ENCODE data around the gene RITA1.

The RITA1 gene

DNA sequence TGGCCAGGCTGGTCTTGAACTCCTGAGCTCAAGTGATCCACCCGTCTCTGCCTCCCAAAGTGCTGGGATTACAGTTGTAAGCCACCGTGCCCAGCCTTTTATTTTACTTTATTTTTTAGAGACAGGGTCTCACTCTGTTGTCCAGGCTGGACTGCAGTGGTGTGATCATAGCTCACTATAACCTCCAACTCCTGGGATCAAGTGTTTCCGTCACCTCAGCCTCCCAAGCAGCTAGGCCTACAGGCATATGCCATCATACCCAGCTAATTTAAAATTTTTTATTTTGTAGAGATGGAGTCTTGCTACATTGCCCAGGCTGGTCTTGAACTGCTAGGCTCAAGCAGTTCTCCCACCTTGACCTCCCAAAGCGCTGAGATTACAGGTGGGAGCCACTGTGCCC is 39.4 kb downstream of the RITA1 start:
- H3K27ac ChIP-seq (ENCODE audit: low read depth, low read length), result no peak overlapping the region
- WGBS, result 96% methylated on average over 4 of the region's 4 CpGs

DNA sequence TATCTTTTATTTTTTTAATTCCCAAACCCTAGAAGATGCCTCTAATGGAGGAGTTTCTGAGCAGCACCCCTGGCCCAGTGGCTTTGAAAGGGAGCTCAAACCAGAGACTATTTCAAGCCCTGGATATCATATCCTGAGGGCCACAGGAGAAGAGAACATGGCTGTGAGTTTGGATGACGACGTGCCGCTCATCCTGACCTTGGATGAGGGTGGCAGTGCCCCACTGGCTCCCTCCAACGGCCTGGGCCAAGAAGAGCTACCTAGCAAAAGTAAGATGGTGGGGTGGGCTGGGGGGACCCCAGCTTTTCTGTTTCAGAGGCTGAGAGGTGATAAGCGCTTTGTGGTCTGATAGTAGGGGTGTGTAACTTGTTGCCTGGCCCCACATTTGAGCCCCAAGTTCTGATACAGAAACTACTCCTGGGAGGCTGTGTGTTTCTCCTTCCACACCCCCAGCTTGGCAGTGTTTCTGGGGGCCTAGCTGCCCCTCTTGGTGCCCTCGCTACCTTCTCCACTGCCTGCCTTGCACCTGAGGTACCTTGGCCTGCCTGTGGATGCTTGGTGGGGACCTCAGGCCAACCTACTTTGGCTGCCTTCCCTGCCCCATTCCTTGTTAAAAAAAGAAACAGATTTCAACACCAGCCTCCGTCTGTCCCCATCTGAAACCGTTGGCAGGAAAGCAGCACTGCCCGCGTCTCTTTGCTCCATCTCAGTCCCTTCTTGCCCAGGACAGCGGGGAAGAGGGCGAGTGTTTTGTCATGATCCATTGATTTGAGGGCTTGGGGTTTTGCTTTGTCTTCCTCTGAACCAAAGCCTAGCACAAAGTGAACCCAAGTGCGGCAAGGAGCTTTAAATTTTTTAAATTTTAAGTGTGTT is 41.4 kb downstream of the RITA1 start:
- Histone ChIP-seq H3K27me3 (ENCODE audit: insufficient read depth, low read length) (no peaks in the 10 kb centered on the region), H3K9me3 (ENCODE audit: insufficient read depth, low read depth, low read length) (no peaks in the 10 kb centered on the region), H3K9ac (ENCODE audit: low read depth, low read length) (no peak overlapping the region), H3K4me1 (ENCODE audit: insufficient read depth, low read length) (peaks cover 14% of the 10 kb centered on the region), H3K36me3 (ENCODE audit: insufficient read depth, low read length) (peaks cover 38% of the 10 kb centered on the region), H3K27ac (ENCODE audit: low read depth, low read length) (no peak overlapping the region), H3K4me3 (ENCODE audit: low read length) (no peak overlapping the region)
- 91% methylated on average over 13 of the region's 13 CpGs for WGBS

More for the DNA sequence above, 39.4 kb downstream of the RITA1 start:
- H3K9ac ChIP-seq (ENCODE audit: low read depth, low read length), result no peak overlapping the region
- no peaks in the 10 kb centered on the region for H3K27me3 ChIP-seq (ENCODE audit: insufficient read depth, low read length)
- peaks cover 12% of the 10 kb centered on the region; the same call in 1 of the 2 replicates for H3K4me1 ChIP-seq (ENCODE audit: insufficient read depth, low read length)
- H3K9me3 ChIP-seq (ENCODE audit: insufficient read depth, low read depth, low read length), result no peaks in the 10 kb centered on the region
- no peak overlapping the region for H3K4me3 ChIP-seq (ENCODE audit: low read length)
- H3K36me3 ChIP-seq (ENCODE audit: insufficient read depth, low read length), result peaks cover 26% of the 10 kb centered on the region

DNA sequence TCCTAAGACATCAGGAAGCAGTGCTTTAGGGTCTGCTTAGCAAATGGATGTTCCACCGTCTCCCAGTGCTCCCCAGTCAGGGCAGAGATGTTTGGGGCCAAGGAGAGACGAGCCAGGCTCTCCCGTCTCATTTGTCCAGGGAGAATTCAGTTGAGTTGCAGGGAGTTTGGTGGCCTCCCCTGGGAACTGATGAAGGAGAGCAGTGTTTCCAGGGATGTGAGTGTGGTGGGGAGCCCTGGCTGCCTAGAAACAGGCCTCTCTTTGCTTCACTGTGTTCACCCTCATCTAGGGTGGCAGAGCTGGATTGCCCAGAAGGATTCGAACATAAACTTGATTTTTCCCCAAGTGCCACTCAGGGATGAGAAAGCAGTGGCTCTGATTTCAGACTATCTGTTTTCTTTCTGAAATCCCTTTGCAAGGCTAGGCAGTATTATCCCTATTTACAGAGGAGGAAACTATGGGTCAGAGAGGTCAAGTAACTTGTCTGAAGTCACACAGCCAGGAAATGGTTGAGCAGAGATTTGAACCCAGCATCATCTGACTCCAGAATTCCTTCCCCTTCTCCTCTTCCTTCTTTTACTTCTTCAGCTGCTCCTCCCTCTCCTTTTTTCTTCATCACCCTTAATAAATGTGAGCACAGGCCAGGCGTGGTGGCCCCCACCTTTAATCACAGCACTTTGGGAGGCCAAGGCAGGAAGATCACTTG is 42.3 kb downstream of the RITA1 start:
- H3K9me3 ChIP-seq (ENCODE audit: insufficient read depth, low read depth, low read length), result no peaks in the 10 kb centered on the region
- WGBS, result 95% methylated on average over 5 of the region's 5 CpGs
- H3K27me3 ChIP-seq (ENCODE audit: insufficient read depth, low read length), result no peaks in the 10 kb centered on the region
- peaks cover 17% of the 10 kb centered on the region for H3K4me1 ChIP-seq (ENCODE audit: insufficient read depth, low read length)
- no peak overlapping the region for H3K27ac ChIP-seq (ENCODE audit: low read depth, low read length)
- no peak overlapping the region for H3K4me3 ChIP-seq (ENCODE audit: low read length)
- H3K36me3 ChIP-seq (ENCODE audit: insufficient read depth, low read length), result peaks cover 44% of the 10 kb centered on the region
- no peak overlapping the region for H3K9ac ChIP-seq (ENCODE audit: low read depth, low read length)

DNA sequence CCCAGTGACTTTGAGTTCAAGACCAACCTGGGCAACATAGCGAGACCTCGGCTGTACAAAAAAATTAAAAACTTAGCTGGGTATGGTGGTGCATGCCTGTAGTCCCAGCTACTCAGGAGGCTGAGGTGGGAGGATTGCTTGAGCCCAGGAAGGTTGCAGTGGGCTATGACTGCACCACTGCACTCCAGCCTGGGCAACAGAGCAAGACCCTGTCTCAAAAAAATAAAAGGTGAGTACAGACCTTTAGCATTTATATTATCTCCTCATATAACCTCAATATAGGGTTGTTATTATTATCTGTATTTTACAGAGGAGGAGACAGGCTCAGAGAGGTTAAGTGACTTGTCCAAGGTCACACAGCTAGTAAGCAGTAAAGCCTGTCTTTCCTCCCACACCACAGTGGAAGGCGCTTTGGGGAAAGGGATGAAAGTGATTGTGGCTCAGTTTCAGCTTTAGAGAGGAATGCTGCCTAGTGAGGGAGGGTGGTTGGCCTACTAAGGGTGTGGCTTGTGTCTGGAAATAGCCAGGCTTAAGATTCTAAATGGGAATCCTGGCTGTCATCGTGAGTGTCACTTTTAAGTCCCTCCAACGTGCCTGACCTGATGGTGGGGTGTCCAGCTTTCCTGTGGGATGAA is 43.0 kb downstream of the RITA1 start:
- WGBS, result 91% methylated on average over 5 of the region's 5 CpGs
- no peaks in the 10 kb centered on the region for H3K27me3 ChIP-seq (ENCODE audit: insufficient read depth, low read length)
- H3K9me3 ChIP-seq (ENCODE audit: insufficient read depth, low read depth, low read length), result no peaks in the 10 kb centered on the region
- no peak overlapping the region for H3K4me3 ChIP-seq (ENCODE audit: low read length)
- H3K27ac ChIP-seq (ENCODE audit: low read depth, low read length), result no peak overlapping the region
- peaks cover 19% of the 10 kb centered on the region for H3K4me1 ChIP-seq (ENCODE audit: insufficient read depth, low read length)
- no peak overlapping the region for H3K9ac ChIP-seq (ENCODE audit: low read depth, low read length)
- peaks cover 44% of the 10 kb centered on the region for H3K36me3 ChIP-seq (ENCODE audit: insufficient read depth, low read length)

DNA sequence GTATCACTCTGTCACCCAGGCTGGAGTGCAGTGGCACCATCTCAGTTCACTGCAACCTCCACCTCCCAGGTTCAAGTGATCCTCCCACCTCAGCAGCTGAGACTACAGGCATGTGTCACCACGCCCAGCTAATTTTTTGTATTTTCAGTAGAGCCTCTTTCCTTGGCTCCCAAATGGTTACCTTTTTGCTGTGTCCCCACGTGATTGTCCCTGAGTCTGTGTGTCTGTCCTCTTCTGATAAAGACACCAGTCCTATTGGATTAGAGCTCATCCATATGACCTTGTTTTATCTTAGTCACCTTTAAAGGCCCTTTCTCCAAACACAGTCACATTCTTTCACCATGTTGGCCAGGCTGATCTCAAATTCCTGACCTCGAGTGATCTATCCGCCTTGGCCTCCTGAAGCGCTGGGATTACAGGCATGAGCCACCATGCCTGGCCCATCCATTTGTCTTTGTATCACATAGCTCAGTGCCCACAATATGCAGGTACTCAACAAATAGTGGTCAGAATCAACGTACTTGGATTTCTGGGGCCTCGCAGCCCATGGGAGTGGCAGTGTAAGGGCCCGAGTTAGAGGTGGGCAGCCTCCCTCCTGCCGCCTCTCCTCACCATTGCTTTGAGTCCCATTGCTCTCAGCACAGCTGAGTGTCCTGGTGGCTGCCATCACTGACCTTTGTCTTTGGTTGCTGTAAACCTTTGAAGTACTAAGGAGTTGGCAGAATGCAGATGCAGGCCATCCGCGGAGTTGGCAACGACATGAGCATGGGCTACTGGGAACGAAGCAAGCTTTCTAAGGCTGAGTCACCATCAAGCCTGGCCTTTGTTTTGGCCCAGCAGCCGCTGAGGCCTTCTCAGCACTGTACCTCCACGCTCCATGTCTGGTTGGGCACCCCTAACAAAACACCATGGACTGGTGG is 45.1 kb downstream of the RITA1 start:
- Histone ChIP-seq H3K27ac (ENCODE audit: low read depth, low read length) (peak overlapping the region; percentile 70), H3K36me3 (ENCODE audit: insufficient read depth, low read length) (peaks cover 44% of the 10 kb centered on the region), H3K27me3 (ENCODE audit: insufficient read depth, low read length) (no peaks in the 10 kb centered on the region), H3K4me3 (ENCODE audit: low read length) (no peak overlapping the region), H3K9me3 (ENCODE audit: insufficient read depth, low read depth, low read length) (no peaks in the 10 kb centered on the region), H3K9ac (ENCODE audit: low read depth, low read length) (peak overlapping the region; percentile 15; the same call in 1 of the 2 replicates), H3K4me1 (ENCODE audit: insufficient read depth, low read length) (peaks cover 22% of the 10 kb centered on the region)
- WGBS, result 93% methylated on average over 15 of the region's 15 CpGs

GRCh38 chr12:113231235-113232088 is 45.9 kb downstream of the RITA1 start:
- peak overlapping the region; percentile 38; the same call in 1 of the 2 replicates for H3K9ac ChIP-seq (ENCODE audit: low read depth, low read length)
- no peak overlapping the region for H3K4me3 ChIP-seq (ENCODE audit: low read length)
- H3K27me3 ChIP-seq (ENCODE audit: insufficient read depth, low read length), result no peaks in the 10 kb centered on the region
- H3K27ac ChIP-seq (ENCODE audit: low read depth, low read length), result peak overlapping the region; percentile 70
- H3K9me3 ChIP-seq (ENCODE audit: insufficient read depth, low read depth, low read length), result no peaks in the 10 kb centered on the region
- H3K4me1 ChIP-seq (ENCODE audit: insufficient read depth, low read length), result peaks cover 22% of the 10 kb centered on the region
- 77% methylated on average over 8 of the region's 8 CpGs for WGBS
- peaks cover 44% of the 10 kb centered on the region for H3K36me3 ChIP-seq (ENCODE audit: insufficient read depth, low read length)

DNA sequence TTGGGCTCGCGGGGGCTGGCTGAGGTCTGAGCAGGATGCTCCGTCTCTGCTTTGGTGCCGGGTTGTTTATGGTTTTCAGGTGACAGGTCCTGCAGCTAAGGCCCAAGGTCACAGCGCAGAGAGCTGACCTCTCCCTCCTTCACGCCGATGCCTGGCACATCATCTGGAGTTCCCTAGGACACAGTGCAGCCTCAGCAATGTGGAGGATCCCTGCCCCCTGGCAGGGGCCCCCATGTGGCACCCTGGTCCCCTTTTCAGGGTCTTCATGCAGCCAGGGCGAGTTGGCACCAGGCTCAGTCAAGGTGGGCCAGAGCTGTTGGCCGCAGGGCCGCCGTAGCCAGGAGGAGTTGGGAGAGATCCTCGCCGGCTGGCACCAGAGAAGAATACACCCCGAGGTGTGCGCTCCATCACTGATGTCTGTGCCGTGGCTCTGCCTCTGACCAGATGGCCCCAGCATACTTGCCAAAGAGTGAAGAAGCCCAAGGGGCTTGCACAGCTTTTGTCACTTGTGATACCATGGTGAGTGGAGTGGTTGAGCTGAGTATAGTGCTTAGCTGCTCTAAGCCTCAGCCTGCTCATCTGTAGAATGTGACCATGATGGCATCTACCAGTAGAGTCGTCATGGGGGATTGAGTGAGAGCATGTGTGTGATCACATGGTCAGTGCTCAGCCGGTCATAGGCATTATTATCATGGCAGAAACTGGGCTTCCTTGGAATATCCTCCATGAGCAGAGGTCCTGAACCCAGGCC is 46.7 kb downstream of the RITA1 start:
- H3K4me1 ChIP-seq (ENCODE audit: insufficient read depth, low read length), result peaks cover 22% of the 10 kb centered on the region
- no peaks in the 10 kb centered on the region for H3K9me3 ChIP-seq (ENCODE audit: insufficient read depth, low read depth, low read length)
- H3K27me3 ChIP-seq (ENCODE audit: insufficient read depth, low read length), result no peaks in the 10 kb centered on the region
- WGBS, result 93% methylated on average over 18 of the region's 18 CpGs
- H3K36me3 ChIP-seq (ENCODE audit: insufficient read depth, low read length), result peaks cover 37% of the 10 kb centered on the region
- H3K27ac ChIP-seq (ENCODE audit: low read depth, low read length), result peak overlapping the region; percentile 70
- H3K4me3 ChIP-seq (ENCODE audit: low read length), result no peak overlapping the region
- peak overlapping the region; percentile 38; the same call in 1 of the 2 replicates for H3K9ac ChIP-seq (ENCODE audit: low read depth, low read length)

DNA sequence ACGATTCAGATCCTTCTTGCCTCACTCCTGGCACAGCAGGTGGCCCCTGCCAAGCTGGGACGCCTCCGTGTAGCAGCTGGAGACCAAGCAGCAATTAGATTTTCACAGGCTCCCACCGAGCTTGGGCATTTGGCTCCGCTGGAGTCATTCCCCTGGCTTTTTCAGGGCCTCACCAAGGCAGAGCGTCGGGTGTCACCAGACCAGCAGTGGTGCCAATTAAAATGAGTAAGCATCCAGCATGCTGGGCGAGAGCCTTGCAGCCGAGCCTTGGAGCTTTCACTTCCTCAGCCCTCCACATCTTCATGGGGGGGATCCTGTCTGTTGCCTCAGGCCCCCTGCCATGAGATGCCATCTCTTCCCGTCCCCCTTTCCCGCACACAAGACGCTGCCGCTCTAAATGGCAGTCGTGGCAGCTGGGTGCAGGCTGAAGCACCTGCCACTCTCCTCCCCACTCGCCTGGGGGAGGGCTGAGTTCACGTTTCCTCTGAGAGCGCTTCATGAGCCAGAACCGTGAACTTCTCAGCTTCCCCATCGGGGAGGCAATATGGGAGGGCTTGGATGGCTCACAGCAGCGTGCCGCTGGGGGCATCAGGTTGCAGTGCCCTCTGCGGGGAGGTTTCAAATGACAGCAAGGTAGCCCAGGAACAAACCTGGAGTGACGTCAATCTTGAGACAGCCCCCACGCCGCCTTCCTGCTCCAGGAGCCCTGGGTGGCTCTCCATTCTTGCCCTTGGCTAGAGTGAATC is 47.5 kb downstream of the RITA1 start:
- Histone ChIP-seq H3K4me1 (ENCODE audit: insufficient read depth, low read length) (peaks cover 22% of the 10 kb centered on the region), H3K9ac (ENCODE audit: low read depth, low read length) (no peak overlapping the region), H3K9me3 (ENCODE audit: insufficient read depth, low read depth, low read length) (no peaks in the 10 kb centered on the region), H3K27ac (ENCODE audit: low read depth, low read length) (peak overlapping the region; percentile 42; the same call in 1 of the 2 replicates), H3K36me3 (ENCODE audit: insufficient read depth, low read length) (peaks cover 30% of the 10 kb centered on the region), H3K27me3 (ENCODE audit: insufficient read depth, low read length) (no peaks in the 10 kb centered on the region), H3K4me3 (ENCODE audit: low read length) (peak overlapping the region; percentile 24; the same call in 1 of the 2 replicates)
- 49% methylated on average over 25 of the region's 25 CpGs for WGBS

- Histone ChIP-seq H3K27ac (ENCODE audit: low read depth, low read length) (no peak overlapping the region), H3K4me1 (ENCODE audit: insufficient read depth, low read length) (peaks cover 22% of the 10 kb centered on the region), H3K9ac (ENCODE audit: low read depth, low read length) (no peak overlapping the region), H3K4me3 (ENCODE audit: low read length) (no peak overlapping the region), H3K36me3 (ENCODE audit: insufficient read depth, low read length) (peaks cover 25% of the 10 kb centered on the region), H3K27me3 (ENCODE audit: insufficient read depth, low read length) (no peaks in the 10 kb centered on the region), H3K9me3 (ENCODE audit: insufficient read depth, low read depth, low read length) (no peaks in the 10 kb centered on the region)
- 94% methylated on average over 4 of the region's 4 CpGs for WGBS
Measured at GRCh38 chr12:113233967-113234366, 48.4 kb downstream of the RITA1 start.

All from HUES64 (cell line).